ENCODE results near the gene RGS3.

RGS3 gene

GRCh38 chr9:113616116-113616515 is 152.6 kb downstream of the RGS3 start:
- H3K27ac ChIP-seq (replicated peaks; ENCODE audit: low read length), result no peak overlapping the region
- H3K4ac ChIP-seq (ENCODE audit: low read length), result no peak overlapping the region

GRCh38 chr9:113616621-113617496 is 153.3 kb downstream of the RGS3 start:
- Histone ChIP-seq H3K79me1 (ENCODE audit: low read depth, low read length) (no peaks in the 10 kb centered on the region), H3K27me3 (ENCODE audit: control insufficient read depth in 3 of 3, insufficient read depth in 3 of 3, low read depth in 1 of 3, low read length in 3 of 3) (no peaks in the 10 kb centered on the region), H2BK5ac (ENCODE audit: low read length) (peak overlapping the region; percentile 62), H3K36me3 (replicated peaks in 1 of 2; ENCODE audit: control insufficient read depth in 2 of 2, insufficient read depth in 2 of 2, low read length in 2 of 2) (no peaks in the 10 kb centered on the region), H2BK15ac (ENCODE audit: low read length) (peak overlapping the region; percentile 72), H2AFZ (ENCODE audit: low read length) (peak overlapping the region; percentile 81), H3K9me3 (replicated peaks in 1 of 2; ENCODE audit: control insufficient read depth in 2 of 2, insufficient read depth in 1 of 2, low read depth in 1 of 2, low read length in 2 of 2) (peaks cover 0 to 1% of the 10 kb centered on the region in 2 donors), H3K14ac (ENCODE audit: low read length) (no peak overlapping the region), H3K9ac (ENCODE audit: low read depth, low read length, poor library complexity) (peak overlapping the region; percentile 57), H2BK12ac (ENCODE audit: low read length) (peak overlapping the region; percentile 18), H4K8ac (ENCODE audit: low read depth, low read length) (no peak overlapping the region), H3K4me2 (ENCODE audit: insufficient read depth, low read length, poor library complexity, severe bottlenecking) (no peak overlapping the region), H3K23ac (ENCODE audit: low read depth, low read length, poor library complexity) (no peak overlapping the region), H3K27ac (replicated peaks; ENCODE audit: low read length) (peak overlapping the region; percentile 9), H3K4me1 (ENCODE audit: control insufficient read depth in 2 of 2, insufficient read depth in 1 of 2, low read depth in 1 of 2, low read length in 2 of 2) (peaks cover 24 to 30% of the 10 kb centered on the region in 2 donors), H3K4me3 (ENCODE audit: low read length in 2 of 2) (no peak overlapping the region), H2AK5ac (ENCODE audit: low read depth, low read length) (peak overlapping the region; percentile 36), H3K18ac (ENCODE audit: low read length) (peak overlapping the region; percentile 93), H3K4ac (ENCODE audit: low read length) (no peak overlapping the region), H4K91ac (ENCODE audit: low read depth, low read length, poor library complexity) (peak overlapping the region; percentile 59), H2BK120ac (ENCODE audit: low read depth, low read length) (no peak overlapping the region)
- WGBS, 2 donors (ENCODE audit: extremely low coverage in 2 of 2, insufficient read length in 2 of 2, insufficient replicate concordance in 1 of 2), result no CpG with 5 or more reads among the region's 16 CpGs
- DNase-seq (ENCODE audit: low spot score), result no peak

More at GRCh38 chr9:113616116-113616515, 152.6 kb downstream of the RGS3 start:
- Histone ChIP-seq H4K8ac (ENCODE audit: low read depth, low read length) (no peak overlapping the region), H2BK5ac (ENCODE audit: low read length) (peak overlapping the region; percentile 6), H3K18ac (ENCODE audit: low read length) (peak overlapping the region; percentile 45), H2BK120ac (ENCODE audit: low read depth, low read length) (no peak overlapping the region), H3K27me3 (ENCODE audit: control insufficient read depth in 3 of 3, insufficient read depth in 3 of 3, low read depth in 1 of 3, low read length in 3 of 3) (no peaks in the 10 kb centered on the region), H3K4me3 (ENCODE audit: low read length in 2 of 2) (no peak overlapping the region), H3K4me2 (ENCODE audit: insufficient read depth, low read length, poor library complexity, severe bottlenecking) (no peak overlapping the region), H3K9me3 (replicated peaks in 1 of 2; ENCODE audit: control insufficient read depth in 2 of 2, insufficient read depth in 1 of 2, low read depth in 1 of 2, low read length in 2 of 2) (peaks cover 0 to 1% of the 10 kb centered on the region in 2 donors), H3K9ac (ENCODE audit: low read depth, low read length, poor library complexity) (no peak overlapping the region), H2AK5ac (ENCODE audit: low read depth, low read length) (peak overlapping the region; percentile 76), H3K79me1 (ENCODE audit: low read depth, low read length) (no peaks in the 10 kb centered on the region), H3K14ac (ENCODE audit: low read length) (no peak overlapping the region), H3K23ac (ENCODE audit: low read depth, low read length, poor library complexity) (no peak overlapping the region), H2AFZ (ENCODE audit: low read length) (peak overlapping the region; percentile 81), H3K4me1 (ENCODE audit: control insufficient read depth in 2 of 2, insufficient read depth in 1 of 2, low read depth in 1 of 2, low read length in 2 of 2) (peaks cover 22 to 25% of the 10 kb centered on the region in 2 donors), H2BK15ac (ENCODE audit: low read length) (peak overlapping the region; percentile 32), H4K91ac (ENCODE audit: low read depth, low read length, poor library complexity) (peak overlapping the region; percentile 59), H3K36me3 (replicated peaks in 1 of 2; ENCODE audit: control insufficient read depth in 2 of 2, insufficient read depth in 2 of 2, low read length in 2 of 2) (no peaks in the 10 kb centered on the region), H2BK12ac (ENCODE audit: low read length) (no peak overlapping the region)
- no CpG with 5 or more reads among the region's 14 CpGs for WGBS, 2 donors (ENCODE audit: extremely low coverage in 2 of 2, insufficient read length in 2 of 2, insufficient replicate concordance in 1 of 2)
- DNase-seq (ENCODE audit: low spot score), result no peak

- H2AK5ac ChIP-seq (ENCODE audit: low read depth, low read length), result peak overlapping the region; percentile 36
- no peak overlapping the region for H4K91ac ChIP-seq (ENCODE audit: low read depth, low read length, poor library complexity)
These were observed 154.0 kb downstream of the RGS3 start for GRCh38 chr9:113617550-113617949.

GRCh38 chr9:113618836-113619490 is 155.4 kb downstream of the RGS3 start:
- Histone ChIP-seq H2AK5ac (ENCODE audit: low read depth, low read length) (no peak overlapping the region), H3K79me1 (ENCODE audit: low read depth, low read length) (no peaks in the 10 kb centered on the region), H2BK12ac (ENCODE audit: low read length) (peak overlapping the region; percentile 77), H3K27me3 (ENCODE audit: control insufficient read depth in 3 of 3, insufficient read depth in 3 of 3, low read depth in 1 of 3, low read length in 3 of 3) (no peaks in the 10 kb centered on the region), H2BK120ac (ENCODE audit: low read depth, low read length) (no peak overlapping the region), H3K4me3 (ENCODE audit: low read length in 2 of 2) (no peak overlapping the region), H2BK15ac (ENCODE audit: low read length) (no peak overlapping the region), H2AFZ (ENCODE audit: low read length) (no peak overlapping the region), H3K18ac (ENCODE audit: low read length) (no peak overlapping the region), H3K4me2 (ENCODE audit: insufficient read depth, low read length, poor library complexity, severe bottlenecking) (no peak overlapping the region), H3K9me3 (replicated peaks in 1 of 2; ENCODE audit: control insufficient read depth in 2 of 2, insufficient read depth in 1 of 2, low read depth in 1 of 2, low read length in 2 of 2) (peaks cover 0 to 1% of the 10 kb centered on the region in 2 donors), H2BK5ac (ENCODE audit: low read length) (no peak overlapping the region), H3K23ac (ENCODE audit: low read depth, low read length, poor library complexity) (no peak overlapping the region), H3K36me3 (replicated peaks in 1 of 2; ENCODE audit: control insufficient read depth in 2 of 2, insufficient read depth in 2 of 2, low read length in 2 of 2) (no peaks in the 10 kb centered on the region), H3K9ac (ENCODE audit: low read depth, low read length, poor library complexity) (no peak overlapping the region), H3K4me1 (ENCODE audit: control insufficient read depth in 2 of 2, insufficient read depth in 1 of 2, low read depth in 1 of 2, low read length in 2 of 2) (peaks cover 35 to 36% of the 10 kb centered on the region in 2 donors), H3K4ac (ENCODE audit: low read length) (no peak overlapping the region), H3K14ac (ENCODE audit: low read length) (no peak overlapping the region), H3K27ac (replicated peaks; ENCODE audit: low read length) (no peak overlapping the region), H4K8ac (ENCODE audit: low read depth, low read length) (no peak overlapping the region), H4K91ac (ENCODE audit: low read depth, low read length, poor library complexity) (no peak overlapping the region)
- no peak for DNase-seq (ENCODE audit: low spot score)
- no CpG with 5 or more reads among the region's 7 CpGs for WGBS, 2 donors (ENCODE audit: extremely low coverage in 2 of 2, insufficient read length in 2 of 2, insufficient replicate concordance in 1 of 2)

More at GRCh38 chr9:113617550-113617949, 154.0 kb downstream of the RGS3 start:
- Histone ChIP-seq H3K9me3 (replicated peaks in 1 of 2; ENCODE audit: control insufficient read depth in 2 of 2, insufficient read depth in 1 of 2, low read depth in 1 of 2, low read length in 2 of 2) (peaks cover 0 to 1% of the 10 kb centered on the region in 2 donors), H3K4ac (ENCODE audit: low read length) (no peak overlapping the region), H2BK120ac (ENCODE audit: low read depth, low read length) (no peak overlapping the region), H3K4me2 (ENCODE audit: insufficient read depth, low read length, poor library complexity, severe bottlenecking) (no peak overlapping the region), H2BK5ac (ENCODE audit: low read length) (peak overlapping the region; percentile 62), H3K18ac (ENCODE audit: low read length) (no peak overlapping the region), H3K27ac (replicated peaks; ENCODE audit: low read length) (peak overlapping the region; percentile 9), H2BK12ac (ENCODE audit: low read length) (no peak overlapping the region), H3K14ac (ENCODE audit: low read length) (no peak overlapping the region), H3K36me3 (replicated peaks in 1 of 2; ENCODE audit: control insufficient read depth in 2 of 2, insufficient read depth in 2 of 2, low read length in 2 of 2) (no peaks in the 10 kb centered on the region), H4K8ac (ENCODE audit: low read depth, low read length) (no peak overlapping the region), H3K4me3 (ENCODE audit: low read length in 2 of 2) (no peak overlapping the region), H3K27me3 (ENCODE audit: control insufficient read depth in 3 of 3, insufficient read depth in 3 of 3, low read depth in 1 of 3, low read length in 3 of 3) (no peaks in the 10 kb centered on the region), H2AFZ (ENCODE audit: low read length) (peak overlapping the region; percentile 81), H3K4me1 (ENCODE audit: control insufficient read depth in 2 of 2, insufficient read depth in 1 of 2, low read depth in 1 of 2, low read length in 2 of 2) (peaks cover 26 to 30% of the 10 kb centered on the region in 2 donors), H3K9ac (ENCODE audit: low read depth, low read length, poor library complexity) (no peak overlapping the region), H2BK15ac (ENCODE audit: low read length) (no peak overlapping the region), H3K23ac (ENCODE audit: low read depth, low read length, poor library complexity) (no peak overlapping the region), H3K79me1 (ENCODE audit: low read depth, low read length) (no peaks in the 10 kb centered on the region)
- WGBS, 2 donors (ENCODE audit: extremely low coverage in 2 of 2, insufficient read length in 2 of 2, insufficient replicate concordance in 1 of 2), result no CpG with 5 or more reads among the region's 6 CpGs
- no peak for DNase-seq (ENCODE audit: low spot score)
